SKM-1 treated with dmso at 0.1 percent for 144 hours (cell line): ENCODE results near the gene CXCR4.
"Not testable (repeated sequence)": the region's sequence is repeated elsewhere in the genome, so short reads cannot be mapped to it uniquely, and the experiment has no call there.

Experiments
- DNase-seq: peaks from one replicate; lab custom pipeline; 2025; ENCODE audit not compliant: unreplicated experiment; lab: John Stamatoyannopoulos, UW

Gene CXCR4

DNA sequence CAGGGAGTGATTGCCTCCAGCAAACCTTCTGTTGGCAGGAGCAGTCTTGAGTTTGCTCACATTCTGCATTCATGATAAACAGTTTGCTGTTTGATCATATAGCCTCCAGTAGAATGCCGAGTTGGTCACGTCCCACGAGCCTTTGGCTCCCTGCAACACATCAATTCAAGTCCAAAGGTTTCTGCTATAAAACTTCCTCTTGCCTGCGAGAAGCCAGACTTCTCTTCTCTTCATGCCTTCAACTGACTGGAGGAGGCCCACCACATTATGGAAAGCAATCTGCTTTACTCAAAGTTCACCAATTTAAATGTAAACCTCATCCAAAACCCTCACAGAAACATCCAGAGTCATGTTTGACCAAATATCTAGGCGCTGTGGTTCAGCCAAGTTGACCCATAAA lies 40.8 kb downstream of the CXCR4 start:
- no peak for DNase-seq

DNA sequence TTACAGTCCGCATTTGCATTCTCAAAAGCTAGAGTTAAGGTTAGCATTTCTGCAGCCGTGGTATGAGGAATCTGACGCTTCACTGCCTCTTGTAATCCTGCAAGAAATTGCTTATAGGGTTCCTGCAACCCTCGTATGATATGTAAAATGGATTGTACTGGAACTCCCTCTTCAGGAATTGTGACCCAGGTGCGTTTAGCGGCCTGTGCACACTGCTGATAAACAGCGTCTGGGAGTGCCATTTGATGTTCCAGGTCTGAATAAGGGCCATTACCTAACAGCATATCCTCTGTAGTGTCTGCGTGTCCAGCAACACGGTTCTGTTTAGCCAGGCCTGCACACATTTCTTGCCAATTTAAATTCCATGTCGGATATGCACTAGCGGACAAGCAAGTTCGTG lies 42.5 kb downstream of the CXCR4 start:
- no peak for DNase-seq

DNA sequence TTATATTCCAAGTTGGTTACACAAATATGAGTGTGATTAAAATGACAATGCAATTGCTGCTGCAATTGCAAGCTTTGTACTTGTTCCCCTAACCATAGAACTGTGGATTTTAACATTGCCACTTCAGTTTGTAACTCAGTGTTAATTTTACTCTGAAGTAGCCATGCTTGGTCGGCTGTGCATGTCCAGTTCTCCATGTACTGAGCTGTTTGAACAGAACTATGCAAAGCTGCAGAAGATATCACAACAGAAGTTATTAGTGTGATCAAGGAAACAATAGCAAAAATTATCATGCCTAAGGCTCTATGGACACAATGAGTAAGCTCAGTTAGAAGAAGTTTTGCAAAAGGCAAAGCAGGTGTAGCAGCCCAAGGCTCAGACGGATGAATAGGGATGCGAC lies 45.3 kb downstream of the CXCR4 start:
- DNase-seq = no peak

DNA sequence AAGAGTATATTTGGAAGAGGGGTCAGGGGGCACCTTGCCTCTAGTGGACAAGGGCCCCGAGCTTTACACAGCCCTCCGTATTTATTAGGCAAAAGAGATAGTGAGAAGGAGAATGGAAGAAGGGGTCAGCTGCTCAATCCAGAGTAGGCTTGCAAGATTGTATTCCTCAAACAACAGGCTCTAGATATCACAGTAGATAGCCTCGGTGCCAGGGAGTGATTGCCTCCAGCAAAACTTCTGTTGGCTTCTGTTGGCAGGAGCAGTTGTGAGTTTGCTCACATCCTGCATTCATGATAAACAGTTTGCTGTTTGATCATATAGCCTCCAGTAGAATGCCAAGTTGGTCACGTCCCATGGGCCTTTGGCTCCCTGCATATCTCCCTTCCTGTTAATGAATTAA lies 46.1 kb downstream of the CXCR4 start:
- not testable (repeated sequence) for DNase-seq

DNA sequence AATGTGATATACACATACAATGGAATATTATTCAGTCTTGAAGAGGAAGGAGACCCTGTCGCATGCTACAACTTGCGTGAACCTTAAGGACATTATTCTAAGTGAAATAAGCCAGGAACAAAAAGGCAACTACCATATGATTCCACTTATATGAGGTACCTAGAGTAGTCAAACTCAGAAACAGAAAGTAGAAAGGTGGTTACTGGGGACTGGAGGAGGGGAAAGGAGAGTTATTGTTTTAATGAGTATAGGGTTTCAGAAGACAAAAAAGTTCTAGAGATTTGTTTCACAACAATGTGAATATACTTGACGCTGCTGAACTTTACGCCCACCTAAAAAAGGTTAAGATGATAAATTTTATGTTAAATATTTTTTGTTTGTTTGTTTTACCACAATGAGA lies 47.0 kb downstream of the CXCR4 start:
- DNase-seq = no peak

DNA sequence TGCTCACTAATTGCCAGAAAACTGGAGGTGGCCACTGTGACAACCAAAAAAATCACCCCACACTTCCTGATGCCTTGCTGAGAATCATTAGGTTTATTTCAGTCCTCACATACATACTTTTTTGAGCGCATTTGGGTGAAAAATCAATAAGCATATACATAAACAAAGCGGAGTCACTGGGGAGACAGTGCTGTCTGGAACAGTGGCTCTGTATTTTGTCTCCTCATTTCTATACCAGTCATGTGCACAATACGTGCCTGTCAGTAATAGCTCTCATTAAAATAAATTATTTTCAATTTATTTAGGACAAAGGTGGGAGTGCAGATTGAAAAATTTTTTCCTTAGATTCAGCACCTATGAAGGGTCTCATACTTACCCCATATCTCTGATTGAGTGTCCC lies 48.2 kb downstream of the CXCR4 start:
- no peak for DNase-seq

DNA sequence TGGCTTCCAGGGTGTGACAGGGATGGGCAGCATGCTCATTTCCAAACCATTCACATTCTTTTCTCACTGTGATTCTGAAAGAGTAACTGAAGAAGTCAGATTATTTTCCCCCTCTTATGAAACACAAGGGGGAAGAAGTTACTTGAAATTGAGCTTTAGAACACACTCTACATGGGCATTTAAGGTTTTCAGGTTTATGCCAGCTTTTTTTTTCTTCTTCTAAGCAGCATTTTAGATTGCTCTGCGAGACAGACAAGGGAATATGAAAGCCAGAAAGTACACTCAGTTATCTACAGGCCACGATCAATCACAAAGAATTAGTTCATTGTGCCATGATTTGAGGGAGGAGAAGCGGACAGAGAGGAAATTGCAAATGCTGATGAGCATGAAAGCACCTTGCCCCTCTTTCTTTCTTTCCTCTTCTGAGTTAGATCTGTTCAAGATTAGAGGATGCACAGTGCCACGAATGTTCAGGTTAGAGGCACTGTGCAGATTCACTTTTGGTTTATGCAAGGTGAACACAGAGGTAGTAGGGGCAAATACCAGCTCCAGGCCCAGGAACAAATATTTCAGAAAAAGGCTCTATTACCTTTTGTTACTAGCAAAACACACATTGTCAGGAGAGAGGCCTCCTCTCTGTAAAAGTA lies 49.2 kb downstream of the CXCR4 start:
- no peak for DNase-seq

DNA sequence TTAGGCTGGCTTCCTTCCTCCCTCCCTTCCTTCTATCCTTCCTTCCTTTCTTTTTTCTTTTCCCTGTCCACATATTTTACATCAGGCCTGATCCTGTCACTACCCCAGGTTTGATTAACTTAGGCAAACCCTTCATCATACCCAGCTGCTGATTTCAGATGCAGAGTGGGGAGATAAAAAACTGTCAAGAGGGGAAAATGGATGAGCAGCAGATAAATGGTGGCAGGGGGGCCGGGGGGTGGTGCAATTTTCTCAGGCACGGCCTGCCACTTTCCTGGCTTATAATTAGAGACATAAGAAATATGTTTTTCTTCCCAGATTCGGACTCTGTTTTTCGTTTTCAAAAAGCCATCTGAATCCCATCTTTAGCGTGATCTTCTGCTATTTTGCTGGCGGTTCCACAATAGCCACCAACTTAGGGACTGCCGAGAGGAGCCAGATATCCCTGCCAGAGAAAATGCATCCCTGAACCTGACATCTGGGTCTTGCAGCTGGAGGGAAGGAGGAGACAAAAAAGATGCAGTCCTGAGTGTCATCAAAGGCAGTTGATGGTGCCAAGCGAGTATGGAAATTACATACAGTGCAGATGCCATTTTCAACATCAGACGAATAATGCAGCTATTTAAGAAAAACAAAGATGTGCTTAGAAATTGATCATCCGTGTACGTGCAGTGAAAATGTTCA lies 49.9 kb downstream of the CXCR4 start:
- DNase-seq = no peak

DNA sequence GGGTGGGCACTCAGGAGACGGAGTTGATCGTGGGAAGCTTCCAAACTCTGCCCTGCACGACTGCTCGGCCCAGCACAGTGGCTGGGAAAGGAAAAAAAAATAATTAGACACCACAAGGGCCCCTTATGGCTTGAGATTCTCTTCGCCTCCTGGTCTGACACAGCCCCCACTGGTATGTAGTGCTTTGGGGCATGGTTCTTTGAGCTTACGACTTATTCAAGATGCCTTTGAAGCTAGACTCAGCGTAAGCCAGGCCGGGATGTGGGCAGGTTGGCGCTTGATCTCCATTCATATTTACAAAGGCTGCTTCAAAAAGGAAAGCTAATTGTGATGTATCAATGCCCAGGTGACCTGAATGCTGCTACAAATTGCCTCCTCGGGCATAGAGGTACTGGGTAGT lies 50.5 kb downstream of the CXCR4 start:
- no peak for DNase-seq

DNA sequence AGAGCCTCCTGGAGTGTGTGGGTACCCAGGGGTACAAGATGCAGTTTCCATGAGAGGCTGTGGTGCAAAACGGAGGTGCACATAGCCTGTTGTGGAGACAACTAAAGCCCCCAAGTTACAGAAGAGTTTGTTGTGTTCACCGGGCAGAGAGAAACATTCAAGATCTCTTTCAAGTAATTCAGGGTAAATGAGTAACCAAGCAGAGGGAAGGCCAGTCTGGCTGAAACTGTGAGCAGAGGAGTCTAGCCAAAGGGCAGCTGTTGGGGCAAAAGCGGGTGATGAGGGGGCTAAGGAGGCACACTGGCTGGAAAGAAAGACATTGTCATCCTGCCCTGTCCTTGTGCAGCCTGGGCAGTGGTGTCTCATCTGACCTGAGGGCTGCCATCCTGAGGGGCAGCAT lies 52.0 kb downstream of the CXCR4 start:
- DNase-seq = no peak

DNA sequence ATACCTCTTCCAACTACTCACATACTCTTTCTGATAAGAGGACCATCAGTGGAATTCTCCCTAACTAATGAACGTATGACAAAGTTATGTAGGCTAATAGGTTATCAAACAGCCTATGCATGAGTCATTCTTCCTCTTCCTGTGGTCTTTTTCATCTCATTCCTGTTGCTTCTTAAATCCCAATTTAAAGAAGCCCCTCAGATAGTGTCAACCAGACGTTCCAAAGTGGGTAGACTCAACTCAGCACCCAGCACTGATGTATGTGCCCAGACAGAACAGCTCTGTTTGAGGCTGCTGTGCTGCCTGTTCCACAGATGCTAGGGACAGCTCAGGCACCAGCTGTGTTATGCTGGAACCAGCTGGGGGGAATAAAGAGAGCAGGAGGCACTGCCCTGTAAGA lies 52.6 kb downstream of the CXCR4 start:
- no peak for DNase-seq
